GM23338 (cell line): ENCODE results near the gene DAPK2. TPM values are rescaled to one million over a fixed set of nuclear protein-coding genes. Genes with fewer than 3 reads are reported as not detected.

Experiments used
- ATAC-seq: fragments of 200-7000 bp; cut with Tn5 transposase; 3 replicates; pipeline ENCODE4 v1.9.1; 2020
- DNase-seq: peaks from one replicate; pipeline ENCODE4 v3.0.0-alpha.2; 2015; ENCODE audit warnings: low spot score
- H2AFZ ChIP-seq: fragments of 200-600 bp; sonication (generic); 2 replicates; pipeline ENCODE4 v1.8.0; 2016; ENCODE audit warnings: antibody characterized with exemption, mild to moderate bottlenecking, moderate library complexity
- H3F3A ChIP-seq: fragments of 200-600 bp; sonication (generic); replicated peaks from 2 replicates; pipeline ENCODE4 v1.8.0; 2017; ENCODE audit warnings: antibody characterized with exemption, mixed run types, low read depth
- H3K27ac ChIP-seq: fragments of 200-600 bp; sonication (generic); 2 replicates; pipeline ENCODE4 v1.6.1; 2016; ENCODE audit warnings: low read depth
- H3K27me3 ChIP-seq: fragments of 200-600 bp; sonication (generic); 2 replicates; pipeline ENCODE4 v1.8.0; 2016; ENCODE audit warnings: mild to moderate bottlenecking, mixed run types, moderate library complexity; ENCODE audit not compliant: insufficient read depth
- H3K36me3 ChIP-seq: fragments of 200-600 bp; sonication (generic); 2 replicates; pipeline ENCODE4 v1.8.0; 2016; ENCODE audit warnings: mild to moderate bottlenecking; ENCODE audit not compliant: insufficient read depth
- H3K4me1 ChIP-seq: fragments of 200-600 bp; sonication (generic); 2 replicates; pipeline ENCODE4 v1.8.0; 2016; ENCODE audit warnings: mild to moderate bottlenecking, moderate library complexity; ENCODE audit not compliant: insufficient read depth
- H3K4me2 ChIP-seq: fragments of 200-600 bp; sonication (generic); 2 replicates; pipeline ENCODE4 v1.7.1; 2017; ENCODE audit warnings: mixed run types
- H3K4me3 ChIP-seq: fragments of 200-600 bp; sonication (generic); 2 replicates; pipeline ENCODE4 v1.6.1; 2016; ENCODE audit warnings: mixed run types
- H3K79me2 ChIP-seq: fragments of 200-600 bp; sonication (generic); replicated peaks from 2 replicates; pipeline ENCODE4 v1.8.0; 2017; ENCODE audit warnings: mild to moderate bottlenecking; ENCODE audit not compliant: insufficient read depth
- H3K9me2 ChIP-seq: fragments of 200-600 bp; sonication (generic); 2 replicates; pipeline ENCODE4 v1.8.0; 2017; ENCODE audit not compliant: insufficient read depth
- H4K20me1 ChIP-seq: fragments of 200-600 bp; sonication (generic); replicated peaks from 2 replicates; pipeline ENCODE4 v1.8.0; 2017; ENCODE audit warnings: mild to moderate bottlenecking; ENCODE audit not compliant: insufficient read depth
- H3K27ac Mint-ChIP-seq: 2 replicates; pipeline ENCODE4 v1.8.0; 2020; ENCODE audit warnings: inconsistent platforms, mild to moderate bottlenecking, moderate library complexity, mixed read lengths
- H3K27me3 Mint-ChIP-seq: 3 replicates; pipeline ENCODE4 v1.8.0; 2022; ENCODE audit warnings: low read depth, mild to moderate bottlenecking, moderate library complexity, mixed read lengths, inconsistent platforms; ENCODE audit not compliant: insufficient read depth, poor library complexity
- H3K36me3 Mint-ChIP-seq: 3 replicates; pipeline ENCODE4 v1.8.0; 2021; ENCODE audit warnings: low read depth, mild to moderate bottlenecking, inconsistent platforms, moderate library complexity, mixed read lengths
- H3K4me1 Mint-ChIP-seq: 3 replicates; pipeline ENCODE4 v1.8.0; 2020; ENCODE audit warnings: mild to moderate bottlenecking, inconsistent platforms, mixed read lengths
- H3K4me3 Mint-ChIP-seq: 3 replicates; pipeline ENCODE4 v1.8.0; 2021; ENCODE audit warnings: moderate library complexity, mild to moderate bottlenecking, inconsistent platforms, mixed read lengths
- H3K9me3 Mint-ChIP-seq: 3 replicates; pipeline ENCODE4 v1.8.0; 2020; ENCODE audit warnings: moderate library complexity, mild to moderate bottlenecking, inconsistent platforms, mixed read lengths
- CREB1 ChIP-seq: fragments of 250-450 bp; sonication (Bioruptor Pico); IDR thresholded peaks from 2 replicates; pipeline ENCODE4 v1.5.0; 2020; ENCODE audit warnings: low read depth, mild to moderate bottlenecking, moderate library complexity
- EZH2 ChIP-seq: fragments of 200-600 bp; sonication (generic); IDR thresholded peaks from one replicate; pipeline ENCODE4 v1.8.0; 2017; ENCODE audit warnings: antibody characterized with exemption, mild to moderate bottlenecking, low read depth; ENCODE audit not compliant: unreplicated experiment
- EZH2phosphoT487 ChIP-seq: fragments of 200-600 bp; sonication (generic); IDR thresholded peaks from one replicate; pipeline ENCODE4 v1.8.1; 2018; ENCODE audit warnings: antibody characterized with exemption; ENCODE audit not compliant: unreplicated experiment
- JUNB ChIP-seq: IDR thresholded peaks from one replicate; pipeline ENCODE4 v1.6.1; 2016; ENCODE audit warnings: antibody characterized with exemption; ENCODE audit not compliant: unreplicated experiment
- NANOG ChIP-seq: IDR thresholded peaks from 2 replicates; pipeline ENCODE4 v1.6.1; 2016; ENCODE audit warnings: antibody characterized with exemption, borderline replicate concordance
- POLR2AphosphoS5 ChIP-seq: IDR thresholded peaks from 2 replicates; pipeline ENCODE4 v1.6.1; 2016; ENCODE audit warnings: antibody characterized with exemption, low read depth
- STAT1 ChIP-seq: IDR thresholded peaks from one replicate; pipeline ENCODE4 v1.6.1; 2016; ENCODE audit warnings: antibody characterized with exemption; ENCODE audit not compliant: unreplicated experiment
- ZNF114 ChIP-seq: fragments of 250-450 bp; sonication (Bioruptor Pico); IDR thresholded peaks from 2 replicates; pipeline ENCODE4 v1.5.0; 2020; ENCODE audit warnings: mild to moderate bottlenecking, moderate library complexity
- ZNF331 ChIP-seq: fragments of 250-450 bp; sonication (Bioruptor Pico); IDR thresholded peaks from 2 replicates; pipeline ENCODE4 v1.5.0; 2020; ENCODE audit warnings: low read depth, mild to moderate bottlenecking, moderate library complexity
- polyA plus RNA-seq: library from polyadenylated mRNA; unstranded; fragments of >200 nt; fragmentation: Nextera tagmentation; extraction: Ambion mirVana; gene quantifications from 2 replicates; pipeline ENCODE4 v1.2.1, GENCODE V29; 2016
- total RNA-seq: library from RNA; depleted of rRNA; stranded (reverse); fragments of >200 nt; shearing (Covaris generic); gene quantifications from 2 replicates; pipeline ENCODE4 v1.2.3, GENCODE V29; 2014
- TF ChIP-seq, protein P1 (sequence below), 2 experiments: fragments of 200-600 bp in 1 of 2; sonication (generic) in 1 of 2; conservative IDR thresholded peaks; 2 replicates each; pipeline versions ENCODE4 v1.5.1 to v1.6.1; 2016 to 2017; ENCODE audit warnings: antibody characterized with exemption in 2 of 2, low read depth in 2 of 2, mild to moderate bottlenecking in 2 of 2, moderate library complexity in 1 of 2
- TF ChIP-seq, protein P2 (sequence below): IDR thresholded peaks from 2 replicates; pipeline ENCODE4 v1.6.1; 2016; ENCODE audit warnings: antibody characterized with exemption
- TF ChIP-seq, protein P3 (sequence below): fragments of 250-450 bp; sonication (Bioruptor Pico); IDR thresholded peaks from 2 replicates; pipeline ENCODE4 v1.5.0; 2020; ENCODE audit warnings: mild to moderate bottlenecking, moderate library complexity

The DAPK2 gene
- total and polyA plus RNA-seq, 2 experiments from 2014 or later: 1.6 to 3.1 TPM

DNA sequence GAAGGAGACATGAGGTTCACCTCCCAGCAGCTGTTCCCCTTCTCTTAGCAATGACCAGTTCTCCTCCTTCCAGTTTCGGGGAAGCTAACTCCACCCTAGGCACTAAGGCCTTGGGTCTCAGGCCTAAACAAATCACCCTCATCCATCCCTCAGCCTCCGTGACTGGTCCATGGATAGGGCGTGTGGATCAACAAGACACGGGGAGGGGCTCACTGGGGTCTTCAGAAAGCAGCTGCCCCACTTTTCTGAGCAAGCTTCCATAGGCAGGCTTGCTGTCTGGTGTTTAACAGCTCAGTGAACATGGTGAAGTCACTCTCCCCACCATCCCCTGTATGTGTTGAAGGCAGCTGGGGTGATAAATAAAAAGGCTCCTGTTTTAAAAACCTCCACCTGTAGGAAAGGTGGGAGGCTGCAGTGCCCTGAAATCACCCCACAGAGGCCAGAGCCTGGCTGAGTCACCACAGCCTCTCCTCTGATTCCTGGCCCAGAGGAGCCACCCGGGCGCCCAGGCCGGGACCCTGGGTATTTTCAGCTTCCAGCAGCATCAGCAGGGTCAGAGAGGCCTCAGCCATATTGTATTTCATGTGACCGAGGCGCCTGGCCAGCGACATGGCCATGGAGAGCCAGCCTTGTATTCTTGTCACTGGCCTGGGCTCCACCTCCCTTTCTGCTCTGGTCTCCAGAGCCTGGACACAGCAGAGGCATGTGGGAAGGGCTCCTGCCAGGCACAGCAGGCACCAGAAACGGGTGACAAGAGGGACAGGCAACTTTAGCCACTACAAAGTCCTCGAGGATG lies 152.2 kb downstream of the DAPK2 start:
- Histone ChIP-seq H3K27me3 (no peaks in the 10 kb centered on the region), H3K79me2 (no peaks in the 10 kb centered on the region), H3K9me2 (no peaks in the 10 kb centered on the region), H2AFZ (no peak overlapping the region), H3K27ac (no peak overlapping the region), H3F3A (no peaks in the 10 kb centered on the region), H3K4me3 (no peak overlapping the region), H3K4me1 (no peaks in the 10 kb centered on the region), H3K4me2 (no peak overlapping the region), H3K36me3 (no peaks in the 10 kb centered on the region), H4K20me1 (no peaks in the 10 kb centered on the region)
- no peak for ATAC-seq
- H3K4me3 Mint-ChIP-seq: no peak overlapping the region
- H3K27ac Mint-ChIP-seq: no peak overlapping the region
- peaks cover 2% of the 10 kb centered on the region for H3K27me3 Mint-ChIP-seq
- no peaks in the 10 kb centered on the region; the same call in 2 of the 3 replicates for H3K36me3 Mint-ChIP-seq
- TF ChIP-seq ZNF114 (CRISPR knock-in tag) (no peak), EZH2 (no peak), CREB1 (CRISPR knock-in tag) (no peak), EZH2phosphoT487 (no peak), JUNB (no peak), POLR2AphosphoS5 (no peak), NANOG (no peak), ZNF331 (CRISPR knock-in tag) (no peak), STAT1 (no peak)
- TF ChIP-seq, protein P1, sequence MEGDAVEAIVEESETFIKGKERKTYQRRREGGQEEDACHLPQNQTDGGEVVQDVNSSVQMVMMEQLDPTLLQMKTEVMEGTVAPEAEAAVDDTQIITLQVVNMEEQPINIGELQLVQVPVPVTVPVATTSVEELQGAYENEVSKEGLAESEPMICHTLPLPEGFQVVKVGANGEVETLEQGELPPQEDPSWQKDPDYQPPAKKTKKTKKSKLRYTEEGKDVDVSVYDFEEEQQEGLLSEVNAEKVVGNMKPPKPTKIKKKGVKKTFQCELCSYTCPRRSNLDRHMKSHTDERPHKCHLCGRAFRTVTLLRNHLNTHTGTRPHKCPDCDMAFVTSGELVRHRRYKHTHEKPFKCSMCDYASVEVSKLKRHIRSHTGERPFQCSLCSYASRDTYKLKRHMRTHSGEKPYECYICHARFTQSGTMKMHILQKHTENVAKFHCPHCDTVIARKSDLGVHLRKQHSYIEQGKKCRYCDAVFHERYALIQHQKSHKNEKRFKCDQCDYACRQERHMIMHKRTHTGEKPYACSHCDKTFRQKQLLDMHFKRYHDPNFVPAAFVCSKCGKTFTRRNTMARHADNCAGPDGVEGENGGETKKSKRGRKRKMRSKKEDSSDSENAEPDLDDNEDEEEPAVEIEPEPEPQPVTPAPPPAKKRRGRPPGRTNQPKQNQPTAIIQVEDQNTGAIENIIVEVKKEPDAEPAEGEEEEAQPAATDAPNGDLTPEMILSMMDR (conservative IDR thresholded peaks at IDR 0.05; ENCODE audit: low read depth in 2 of 2): no peak
- TF ChIP-seq, protein P2, sequence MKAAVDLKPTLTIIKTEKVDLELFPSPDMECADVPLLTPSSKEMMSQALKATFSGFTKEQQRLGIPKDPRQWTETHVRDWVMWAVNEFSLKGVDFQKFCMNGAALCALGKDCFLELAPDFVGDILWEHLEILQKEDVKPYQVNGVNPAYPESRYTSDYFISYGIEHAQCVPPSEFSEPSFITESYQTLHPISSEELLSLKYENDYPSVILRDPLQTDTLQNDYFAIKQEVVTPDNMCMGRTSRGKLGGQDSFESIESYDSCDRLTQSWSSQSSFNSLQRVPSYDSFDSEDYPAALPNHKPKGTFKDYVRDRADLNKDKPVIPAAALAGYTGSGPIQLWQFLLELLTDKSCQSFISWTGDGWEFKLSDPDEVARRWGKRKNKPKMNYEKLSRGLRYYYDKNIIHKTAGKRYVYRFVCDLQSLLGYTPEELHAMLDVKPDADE: no peak
- TF ChIP-seq, protein P3, sequence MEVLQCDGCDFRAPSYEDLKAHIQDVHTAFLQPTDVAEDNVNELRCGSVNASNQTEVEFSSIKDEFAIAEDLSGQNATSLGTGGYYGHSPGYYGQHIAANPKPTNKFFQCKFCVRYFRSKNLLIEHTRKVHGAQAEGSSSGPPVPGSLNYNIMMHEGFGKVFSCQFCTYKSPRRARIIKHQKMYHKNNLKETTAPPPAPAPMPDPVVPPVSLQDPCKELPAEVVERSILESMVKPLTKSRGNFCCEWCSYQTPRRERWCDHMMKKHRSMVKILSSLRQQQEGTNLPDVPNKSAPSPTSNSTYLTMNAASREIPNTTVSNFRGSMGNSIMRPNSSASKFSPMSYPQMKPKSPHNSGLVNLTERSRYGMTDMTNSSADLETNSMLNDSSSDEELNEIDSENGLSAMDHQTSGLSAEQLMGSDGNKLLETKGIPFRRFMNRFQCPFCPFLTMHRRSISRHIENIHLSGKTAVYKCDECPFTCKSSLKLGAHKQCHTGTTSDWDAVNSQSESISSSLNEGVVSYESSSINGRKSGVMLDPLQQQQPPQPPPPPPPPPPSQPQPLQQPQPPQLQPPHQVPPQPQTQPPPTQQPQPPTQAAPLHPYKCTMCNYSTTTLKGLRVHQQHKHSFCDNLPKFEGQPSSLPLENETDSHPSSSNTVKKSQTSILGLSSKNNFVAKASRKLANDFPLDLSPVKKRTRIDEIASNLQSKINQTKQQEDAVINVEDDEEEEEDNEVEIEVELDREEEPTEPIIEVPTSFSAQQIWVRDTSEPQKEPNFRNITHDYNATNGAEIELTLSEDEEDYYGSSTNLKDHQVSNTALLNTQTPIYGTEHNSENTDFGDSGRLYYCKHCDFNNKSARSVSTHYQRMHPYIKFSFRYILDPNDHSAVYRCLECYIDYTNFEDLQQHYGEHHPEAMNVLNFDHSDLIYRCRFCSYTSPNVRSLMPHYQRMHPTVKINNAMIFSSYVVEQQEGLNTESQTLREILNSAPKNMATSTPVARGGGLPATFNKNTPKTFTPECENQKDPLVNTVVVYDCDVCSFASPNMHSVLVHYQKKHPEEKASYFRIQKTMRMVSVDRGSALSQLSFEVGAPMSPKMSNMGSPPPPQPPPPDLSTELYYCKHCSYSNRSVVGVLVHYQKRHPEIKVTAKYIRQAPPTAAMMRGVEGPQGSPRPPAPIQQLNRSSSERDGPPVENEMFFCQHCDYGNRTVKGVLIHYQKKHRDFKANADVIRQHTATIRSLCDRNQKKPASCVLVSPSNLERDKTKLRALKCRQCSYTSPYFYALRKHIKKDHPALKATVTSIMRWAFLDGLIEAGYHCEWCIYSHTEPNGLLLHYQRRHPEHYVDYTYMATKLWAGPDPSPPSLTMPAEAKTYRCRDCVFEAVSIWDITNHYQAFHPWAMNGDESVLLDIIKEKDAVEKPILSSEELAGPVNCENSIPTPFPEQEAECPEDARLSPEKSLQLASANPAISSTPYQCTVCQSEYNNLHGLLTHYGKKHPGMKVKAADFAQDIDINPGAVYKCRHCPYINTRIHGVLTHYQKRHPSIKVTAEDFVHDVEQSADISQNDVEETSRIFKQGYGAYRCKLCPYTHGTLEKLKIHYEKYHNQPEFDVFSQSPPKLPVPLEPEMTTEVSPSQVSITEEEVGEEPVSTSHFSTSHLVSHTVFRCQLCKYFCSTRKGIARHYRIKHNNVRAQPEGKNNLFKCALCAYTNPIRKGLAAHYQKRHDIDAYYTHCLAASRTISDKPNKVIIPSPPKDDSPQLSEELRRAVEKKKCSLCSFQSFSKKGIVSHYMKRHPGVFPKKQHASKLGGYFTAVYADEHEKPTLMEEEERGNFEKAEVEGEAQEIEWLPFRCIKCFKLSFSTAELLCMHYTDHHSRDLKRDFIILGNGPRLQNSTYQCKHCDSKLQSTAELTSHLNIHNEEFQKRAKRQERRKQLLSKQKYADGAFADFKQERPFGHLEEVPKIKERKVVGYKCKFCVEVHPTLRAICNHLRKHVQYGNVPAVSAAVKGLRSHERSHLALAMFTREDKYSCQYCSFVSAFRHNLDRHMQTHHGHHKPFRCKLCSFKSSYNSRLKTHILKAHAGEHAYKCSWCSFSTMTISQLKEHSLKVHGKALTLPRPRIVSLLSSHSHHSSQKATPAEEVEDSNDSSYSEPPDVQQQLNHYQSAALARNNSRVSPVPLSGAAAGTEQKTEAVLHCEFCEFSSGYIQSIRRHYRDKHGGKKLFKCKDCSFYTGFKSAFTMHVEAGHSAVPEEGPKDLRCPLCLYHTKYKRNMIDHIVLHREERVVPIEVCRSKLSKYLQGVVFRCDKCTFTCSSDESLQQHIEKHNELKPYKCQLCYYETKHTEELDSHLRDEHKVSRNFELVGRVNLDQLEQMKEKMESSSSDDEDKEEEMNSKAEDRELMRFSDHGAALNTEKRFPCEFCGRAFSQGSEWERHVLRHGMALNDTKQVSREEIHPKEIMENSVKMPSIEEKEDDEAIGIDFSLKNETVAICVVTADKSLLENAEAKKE: no peak
- no peak for DNase-seq
- no peaks in the 10 kb centered on the region for H3K9me3 Mint-ChIP-seq
- peaks cover 14% of the 10 kb centered on the region for H3K4me1 Mint-ChIP-seq
